Keratinocyte (primary cell): ENCODE results near the gene SSTR4. TPM values are rescaled to one million over a fixed set of nuclear protein-coding genes. Genes with fewer than 3 reads are reported as not detected.

Experiments
- DNase-seq: peaks from one replicate; pipeline ENCODE4 v3.0.0-alpha.2; 2011; ENCODE audit warnings: low read depth, missing footprints, low spot score
- FAIRE-seq: peaks from 2 replicates; lab custom pipeline; 2011; peaks lifted over from hg19 to GRCh38; lab: Jason Lieb, UNC
- H2AFZ ChIP-seq: 2 replicates; pipeline ENCODE4 v1.6.0; 2012; ENCODE audit warnings: low read length, control low read depth, inconsistent platforms; ENCODE audit not compliant: control insufficient read depth
- H3K27ac ChIP-seq: 2 replicates; pipeline ENCODE4 v1.5.1; 2011; ENCODE audit warnings: low read length; ENCODE audit not compliant: control insufficient read depth, insufficient read depth
- H3K27me3 ChIP-seq: 3 replicates; pipeline ENCODE4 v1.6.0; 2011; ENCODE audit warnings: low read length; ENCODE audit not compliant: control insufficient read depth, insufficient read depth; ENCODE audit errors: extremely low read depth
- H3K36me3 ChIP-seq, 2 experiments: 2 replicates in 1 of 2; 3 replicates in 1 of 2; pipeline ENCODE4 v1.5.1; 2011; ENCODE audit warnings: low read length in 2 of 2, mild to moderate bottlenecking in 1 of 2; ENCODE audit not compliant: control insufficient read depth in 2 of 2, insufficient read depth in 2 of 2; ENCODE audit errors: extremely low read depth in 1 of 2
- H3K4me1 ChIP-seq: 3 replicates; pipeline ENCODE4 v1.5.1; 2011; ENCODE audit warnings: low read length; ENCODE audit not compliant: control insufficient read depth, insufficient read depth; ENCODE audit errors: extremely low read depth
- H3K4me2 ChIP-seq: 3 replicates; pipeline ENCODE4 v1.6.0; 2011; ENCODE audit warnings: low read depth, low read length; ENCODE audit not compliant: control insufficient read depth, insufficient read depth; ENCODE audit errors: extremely low read depth
- H3K4me3 ChIP-seq, 3 experiments: fragments of 200-600 bp in 1 of 3; sonication (generic) in 1 of 3; 2 replicates in 2 of 3; 3 replicates in 1 of 3; pipeline ENCODE4 v1.5.1; 2011 to 2016; ENCODE audit warnings: low read length in 3 of 3, mild to moderate bottlenecking in 3 of 3, control low read depth in 2 of 3, inconsistent platforms in 1 of 3, low read depth in 1 of 3, mixed read lengths in 1 of 3, mixed run types in 1 of 3, moderate library complexity in 1 of 3; ENCODE audit not compliant: control insufficient read depth in 2 of 3, insufficient read depth in 2 of 3; ENCODE audit errors: extremely low read depth in 1 of 3
- H3K79me2 ChIP-seq: 2 replicates; pipeline ENCODE4 v1.6.0; 2012; ENCODE audit warnings: low read length; ENCODE audit not compliant: control insufficient read depth, insufficient read depth
- H3K9ac ChIP-seq: 3 replicates; pipeline ENCODE4 v1.6.0; 2011; ENCODE audit warnings: low read length; ENCODE audit not compliant: control insufficient read depth, insufficient read depth; ENCODE audit errors: extremely low read depth
- H3K9me1 ChIP-seq: 3 replicates; pipeline ENCODE4 v1.6.0; 2011; ENCODE audit warnings: low read length; ENCODE audit not compliant: control insufficient read depth, insufficient read depth; ENCODE audit errors: extremely low read depth
- H3K9me3 ChIP-seq: 2 replicates; pipeline ENCODE4 v1.5.1; 2012; ENCODE audit warnings: low read depth, low read length; ENCODE audit not compliant: control insufficient read depth
- H4K20me1 ChIP-seq: 3 replicates; pipeline ENCODE4 v1.6.0; 2011; ENCODE audit warnings: low read length; ENCODE audit not compliant: control insufficient read depth, insufficient read depth; ENCODE audit errors: extremely low read depth
- CTCF ChIP-seq, 3 experiments: IDR thresholded peaks in 1 of 3; conservative IDR thresholded peaks in 1 of 3; optimal IDR thresholded peaks in 1 of 3; 2 replicates in 2 of 3; 3 replicates in 1 of 3; pipeline versions ENCODE3 to v1.5.1; 2011; ENCODE audit warnings: low read length in 3 of 3, mild to moderate bottlenecking in 3 of 3, moderate library complexity in 2 of 3, control low read depth in 1 of 3, inconsistent platforms in 1 of 3; ENCODE audit not compliant: insufficient read depth in 2 of 3; ENCODE audit errors: extremely low read depth in 1 of 3
- EZH2 ChIP-seq: IDR thresholded peaks from one replicate; pipeline ENCODE4 v1.6.1; 2012; ENCODE audit warnings: inconsistent platforms, mild to moderate bottlenecking, low read length, moderate library complexity
- dilution Hi-C: fragments of 300-500 bp; cut with MboI; formaldehyde crosslinking; loops from one replicate; pipeline ENCODE4 v1.7.0; 2020; ENCODE audit warnings: low sequenced_read_pairs; ENCODE audit not compliant: extremely low pct_ligation_motif_present
- polyA plus RNA-seq, 5 experiments: library from polyadenylated mRNA; depleted of rRNA in 3 of 5; stranded (reverse) in 3 of 5; stranded (forward) in 1 of 5; unstranded in 1 of 5; fragments of >200 nt; gene quantifications; 1 replicate in 1 of 5; 2 replicates in 3 of 5; 3 replicates in 1 of 5; pipeline versions ENCODE4 v1.2.1 to v1.2.3, GENCODE V29; 2011 to 2012; ENCODE audit warnings: missing spikeins in 2 of 5, low read depth in 1 of 5, low replicate concordance in 1 of 5

SSTR4 gene
- polyA plus RNA-seq, 1 donor (not counting 4 experiments of a cell fraction or from before 2014, with no cell fraction given): not detected

GRCh38 chr20:23042270-23042669 lies 7.2 kb downstream of the SSTR4 start:
- dilution Hi-C loops: loop anchor here (25.0 kb wide), 1 partner anchor 145 kb away; no protein-coding TSS in a partner anchor
- DNase-seq (no peak), FAIRE-seq (no peak)
- no peaks in the 10 kb centered on the region for H4K20me1 ChIP-seq
- no peak for TF ChIP-seq EZH2
- TF ChIP-seq CTCF (optimal IDR thresholded peaks at IDR 0.05 in 1 of 3, IDR thresholded peaks at IDR 0.05 in 1 of 3, conservative IDR thresholded peaks at IDR 0.05 in 1 of 3; ENCODE audit: extremely low read depth in 1 of 3, insufficient read depth in 2 of 3, low read length in 3 of 3): no peak
- no peak overlapping the region for H3K27ac ChIP-seq
- H3K9ac ChIP-seq: no peak overlapping the region
- no peaks in the 10 kb centered on the region for H3K9me1 ChIP-seq
- no peaks in the 10 kb centered on the region for H3K79me2 ChIP-seq
- no peak overlapping the region for H2AFZ ChIP-seq
- H3K4me2 ChIP-seq: no peak overlapping the region
- no peak overlapping the region for H3K4me3 ChIP-seq
- H3K9me3 ChIP-seq: no peaks in the 10 kb centered on the region
- peaks cover 16% of the 10 kb centered on the region for H3K27me3 ChIP-seq
- no peaks in the 10 kb centered on the region for H3K36me3 ChIP-seq
- H3K4me1 ChIP-seq: peaks cover 15% of the 10 kb centered on the region

GRCh38 chr20:23043376-23043775 lies 8.3 kb downstream of the SSTR4 start:
- H3K9me1 ChIP-seq: no peaks in the 10 kb centered on the region
- H3K36me3 ChIP-seq: no peaks in the 10 kb centered on the region
- TF ChIP-seq CTCF (optimal IDR thresholded peaks at IDR 0.05 in 1 of 3, IDR thresholded peaks at IDR 0.05 in 1 of 3, conservative IDR thresholded peaks at IDR 0.05 in 1 of 3; ENCODE audit: extremely low read depth in 1 of 3, insufficient read depth in 2 of 3, low read length in 3 of 3): peak in 1 of 3 experiments; percentile 24
- TF ChIP-seq EZH2: no peak
- no peaks in the 10 kb centered on the region for H3K9me3 ChIP-seq
- dilution Hi-C loops: loop anchor here (25.0 kb wide), 1 partner anchor 144 kb away; no protein-coding TSS in a partner anchor
- H3K27me3 ChIP-seq: peaks cover 5% of the 10 kb centered on the region
- H3K9ac ChIP-seq: no peak overlapping the region
- no peak overlapping the region for H3K4me2 ChIP-seq
- DNase-seq (no peak), FAIRE-seq (no peak)
- no peak overlapping the region for H2AFZ ChIP-seq
- no peak overlapping the region for H3K27ac ChIP-seq
- peaks cover 19% of the 10 kb centered on the region for H3K4me1 ChIP-seq
- no peak overlapping the region for H3K4me3 ChIP-seq
- no peaks in the 10 kb centered on the region for H3K79me2 ChIP-seq
- H4K20me1 ChIP-seq: no peaks in the 10 kb centered on the region
